Fibroblast of villous mesenchyme (primary cell): Measurements from ENCODE around the gene GMDS. TPM values are rescaled to one million over a fixed set of nuclear protein-coding genes. Genes with fewer than 3 reads are reported as not detected.

Source experiments
- DNase-seq: peaks from one replicate; pipeline ENCODE4 v3.0.0-alpha.2; 2010; ENCODE audit warnings: low read depth
- H3K4me3 ChIP-seq: 2 replicates; pipeline ENCODE4 v1.5.1; 2011; ENCODE audit warnings: low read depth, mild to moderate bottlenecking, low read length
- CTCF ChIP-seq: IDR thresholded peaks from 2 replicates; pipeline ENCODE4 v1.5.1; 2012; ENCODE audit warnings: low read depth, mild to moderate bottlenecking, low read length; ENCODE audit not compliant: insufficient read depth
- total RNA-seq: library from RNA; depleted of rRNA; stranded (reverse); fragments of >200 nt; gene quantifications from 2 replicates; pipeline ENCODE4 v1.2.3, GENCODE V29; 2012

GMDS gene
- total RNA-seq, 1 donor: 6.5 TPM

GRCh38 chr6:1643830-1644445 lies 601.5 kb downstream of the GMDS start:
- TF ChIP-seq CTCF: no peak
- H3K4me3 ChIP-seq: no peak overlapping the region
- DNase-seq: no peak

- DNase-seq: no peak
- no peak for TF ChIP-seq CTCF
- H3K4me3 ChIP-seq: no peak overlapping the region
These were observed 602.3 kb downstream of the GMDS start for GRCh38 chr6:1643111-1643510.

GRCh38 chr6:1641343-1641885 lies 604.0 kb downstream of the GMDS start:
- no peak for TF ChIP-seq CTCF
- DNase-seq: no peak
- no peak overlapping the region for H3K4me3 ChIP-seq

GRCh38 chr6:1640476-1640875 lies 604.9 kb downstream of the GMDS start:
- TF ChIP-seq CTCF: no peak
- no peak for DNase-seq
- H3K4me3 ChIP-seq: no peak overlapping the region

GRCh38 chr6:1639430-1639829 lies 606.0 kb downstream of the GMDS start:
- TF ChIP-seq CTCF: no peak
- no peak overlapping the region for H3K4me3 ChIP-seq
- no peak for DNase-seq

GRCh38 chr6:1636971-1637871 lies 608.2 kb downstream of the GMDS start:
- no peak for TF ChIP-seq CTCF

More at GRCh38 chr6:1636971-1637871, 608.2 kb downstream of the GMDS start:
- DNase-seq: no peak
- no peak overlapping the region for H3K4me3 ChIP-seq
